HCT116 (cell line): ENCODE data around the gene CKB. TPM values are rescaled to one million over a fixed set of nuclear protein-coding genes. Genes with fewer than 3 reads are reported as not detected.

Experiments
- ATAC-seq: fragments of 200-7000 bp; cut with Tn5 transposase; 2 replicates; pipeline ENCODE4 v1.9.1; 2020; ENCODE audit warnings: mild to moderate bottlenecking, moderate library complexity
- BruUV-seq: library from RNA; stranded (reverse); fragments of 400-500 nt; replicated peaks from 2 replicates; lab custom pipeline; 2021; lab: Mats Ljungman, UMichigan
- CTCF ChIA-PET: fragments of 300-600 bp; sonication (Branson Sonifier 250); formaldehyde crosslinking; loops from one replicate; lab custom pipeline; 2021; ENCODE audit warnings: antibody characterized with exemption; lab: Charles Lee
- POLR2A ChIA-PET: fragments of 300-600, 350-600 bp; sonication (Branson Sonifier 250); formaldehyde crosslinking; loops from one replicate; lab custom pipeline; 2021; ENCODE audit warnings: antibody characterized with exemption; lab: Charles Lee
- RAD21 ChIA-PET, 2 experiments: fragments of 300-600 bp; sonication (Branson Sonifier 250); formaldehyde crosslinking; loops; one replicate each; lab custom pipeline; 2023; ENCODE audit warnings: low total read pairs in 2 of 2; ENCODE audit not compliant: uncharacterized antibody in 2 of 2, unreplicated experiment in 2 of 2, low non-redundant PET in 1 of 2; lab: Charles Lee
- DNase-seq: peaks from one replicate; pipeline ENCODE4 v3.0.0-alpha.2; 2010; ENCODE audit warnings: low read depth, low spot score
- H2AFZ ChIP-seq: fragments of 200-600 bp; shearing (Covaris generic), sonication (generic); 2 replicates; pipeline ENCODE4 v1.6.1; 2017; ENCODE audit warnings: low read depth, mixed run types, mixed read lengths, antibody characterized with exemption, low read length; ENCODE audit not compliant: poor library complexity, severe bottlenecking
- H3K27ac ChIP-seq: 2 replicates; pipeline ENCODE4 v1.5.1; 2012; ENCODE audit warnings: low read depth, low read length
- H3K27me3 ChIP-seq: fragments of 200-600 bp; sonication (generic); 2 replicates; pipeline ENCODE4 v1.6.1; 2016; ENCODE audit warnings: mixed run types, low read length, mixed read lengths; ENCODE audit not compliant: insufficient read depth
- H3K36me3 ChIP-seq, 2 experiments: fragments of 200-500 bp in 1 of 2; fragments of 200-600 bp in 1 of 2; sonication (Bioruptor generic) in 1 of 2; sonication (generic) in 1 of 2; 2 replicates each; pipeline versions ENCODE4 v1.5.1 to v1.6.1; 2014 to 2016; ENCODE audit warnings: low read length in 2 of 2, inconsistent platforms in 1 of 2, mixed read lengths in 1 of 2, mixed run types in 1 of 2; ENCODE audit not compliant: insufficient read depth in 2 of 2, control insufficient read depth in 1 of 2
- H3K4me1 ChIP-seq, 2 experiments: fragments of 200-600 bp in 1 of 2; sonication (generic) in 1 of 2; 2 replicates each; pipeline versions ENCODE4 v1.5.1 to v1.6.1; 2012 to 2017; ENCODE audit warnings: low read length in 2 of 2, inconsistent platforms in 1 of 2, mild to moderate bottlenecking in 1 of 2, mixed read lengths in 1 of 2, mixed run types in 1 of 2, moderate library complexity in 1 of 2; ENCODE audit not compliant: insufficient read depth in 2 of 2, control insufficient read depth in 1 of 2
- H3K4me2 ChIP-seq: fragments of 200-600 bp; sonication (generic); 2 replicates; pipeline ENCODE4 v1.6.1; 2017; ENCODE audit warnings: mixed run types, low read length, mixed read lengths
- H3K4me3 ChIP-seq, 2 experiments: fragments of 200-600 bp in 1 of 2; sonication (generic) in 1 of 2; replicated peaks in 1 of 2; 2 replicates each; pipeline ENCODE4 v1.5.1; 2011 to 2016; ENCODE audit warnings: low read length in 2 of 2, control low read depth in 1 of 2, low read depth in 1 of 2, mild to moderate bottlenecking in 1 of 2, mixed read lengths in 1 of 2, mixed run types in 1 of 2
- H3K79me2 ChIP-seq: fragments of 200-600 bp; sonication (generic); 2 replicates; pipeline ENCODE4 v1.6.1; 2017; ENCODE audit warnings: mild to moderate bottlenecking, mixed run types, low read length, moderate library complexity, mixed read lengths; ENCODE audit not compliant: insufficient read depth
- H3K9ac ChIP-seq: fragments of 200-600 bp; sonication (generic); 2 replicates; pipeline ENCODE4 v1.6.1; 2016; ENCODE audit warnings: low read length, mixed read lengths
- H3K9me2 ChIP-seq: fragments of 200-600 bp; sonication (generic), shearing (Covaris generic); 2 replicates; pipeline ENCODE4 v1.6.1; 2017; ENCODE audit warnings: mixed run types, mild to moderate bottlenecking, moderate library complexity; ENCODE audit not compliant: insufficient read depth
- H3K9me3 ChIP-seq, 2 experiments: fragments of 200-500 bp in 1 of 2; fragments of 200-600 bp in 1 of 2; sonication (Bioruptor generic) in 1 of 2; sonication (generic) in 1 of 2; 2 replicates each; pipeline ENCODE4 v1.6.1; 2014 to 2017; ENCODE audit warnings: low read length in 2 of 2, mixed read lengths in 2 of 2, inconsistent platforms in 1 of 2, low read depth in 1 of 2, mild to moderate bottlenecking in 1 of 2, mixed run types in 1 of 2, moderate library complexity in 1 of 2; ENCODE audit not compliant: control insufficient read depth in 1 of 2, insufficient read depth in 1 of 2
- H4K20me1 ChIP-seq: fragments of 200-600 bp; sonication (generic), shearing (Covaris generic); 2 replicates; pipeline ENCODE4 v1.6.1; 2017; ENCODE audit warnings: mixed run types, mild to moderate bottlenecking, moderate library complexity; ENCODE audit not compliant: insufficient read depth
- CTCF ChIP-seq, 3 experiments: fragments of 200-600 bp in 1 of 3; sonication (generic) in 1 of 3; IDR thresholded peaks in 2 of 3; conservative IDR thresholded peaks in 1 of 3; 2 replicates each; pipeline ENCODE4 v1.5.1; 2012 to 2017; ENCODE audit warnings: low read depth in 2 of 3, low read length in 2 of 3, antibody characterized with exemption in 1 of 3, borderline replicate concordance in 1 of 3, control low read depth in 1 of 3, mild to moderate bottlenecking in 1 of 3, mixed read lengths in 1 of 3, mixed run types in 1 of 3, moderate library complexity in 1 of 3; ENCODE audit not compliant: insufficient read depth in 1 of 3
- TCF7L2 ChIP-seq: IDR thresholded peaks from 2 replicates; pipeline ENCODE4 v1.7.0; 2011; ENCODE audit warnings: borderline replicate concordance, inconsistent platforms; ENCODE audit not compliant: insufficient read depth, insufficient read length; ENCODE audit errors: extremely low read depth
- YY1 ChIP-seq: IDR thresholded peaks from 2 replicates; pipeline ENCODE4 v1.6.1; 2011; ENCODE audit warnings: low read length, low read depth, moderate library complexity, mild to moderate bottlenecking; ENCODE audit not compliant: insufficient replicate concordance; ENCODE audit errors: extremely low read depth
- ZFX ChIP-seq: fragments of 450-650 bp; IDR thresholded peaks from 2 replicates; pipeline ENCODE4 v1.6.1; 2017
- intact Hi-C: fragments of 100-400 bp; cut with micrococcal nuclease; formaldehyde crosslinking; loops from 2 replicates; pipeline ENCODE4 v1.10.0; 2022
- total RNA-seq: library from RNA; stranded (reverse); gene quantifications from one replicate; pipeline ENCODE4 v1.2.1, GENCODE V29; 2021; ENCODE audit not compliant: unreplicated experiment

Gene CKB
- total RNA-seq, 1 experiment from 2014 or later, result 605 TPM

GRCh38 chr14:103546652-103547454 is 24.2 kb upstream of the CKB start:
- H3K4me1 ChIP-seq, result peaks cover 15 to 30% of the 10 kb centered on the region in 2 experiments
- no TSS peak for BruUV-seq
- intact Hi-C loops, result loop anchor here (1.0 kb wide), 2 partner anchors 29 to 47 kb away; no protein-coding TSS in a partner anchor
- H3K9me3 ChIP-seq, result no peaks in the 10 kb centered on the region
- H3K9ac ChIP-seq, result no peak overlapping the region
- no peaks in the 10 kb centered on the region for H3K27me3 ChIP-seq
- ChIA-PET RAD21 (interaction anchor here (1.0 to 2.0 kb wide), 4 partner anchors 26 to 28 kb away, joined by 5 to 7 read pairs (median 6); no protein-coding TSS in a partner anchor), POLR2A (interaction anchor here (0.6 to 2.6 kb wide), 2 partner anchors 26 to 28 kb away, joined by 3 to 12 read pairs; no protein-coding TSS in a partner anchor), CTCF (interaction anchor here (0.5 to 3.1 kb wide), 8 partner anchors 10 to 442 kb away, joined by 3 to 38 read pairs (median 4); partner anchors contain the start of gene CKB)
- no peak overlapping the region for H2AFZ ChIP-seq
- DNase-seq (peak; percentile 47), ATAC-seq (peak; percentile 88)
- no peaks in the 10 kb centered on the region for H3K9me2 ChIP-seq
- H3K27ac ChIP-seq, result no peak overlapping the region
- H3K36me3 ChIP-seq, result no peaks in the 10 kb centered on the region
- no peaks in the 10 kb centered on the region for H3K79me2 ChIP-seq
- no peak overlapping the region for H3K4me2 ChIP-seq
- H4K20me1 ChIP-seq, result no peaks in the 10 kb centered on the region
- H3K4me3 ChIP-seq, result no peak overlapping the region
- peak in 2 of 3 experiments; percentile 78 to 88; a peak in 4 of 6 replicates for TF ChIP-seq CTCF (IDR thresholded peaks at IDR 0.05 in 2 of 3, conservative IDR thresholded peaks at IDR 0.05 in 1 of 3; ENCODE audit: borderline replicate concordance in 1 of 3, insufficient read depth in 1 of 3, low read depth in 2 of 3, low read length in 2 of 3)
- no peak for TF ChIP-seq ZFX
- peak; percentile 4 for TF ChIP-seq YY1
- no peak for TF ChIP-seq TCF7L2
- TF ChIP-seq, all 23 proteins: peak for 2
